Measurements from ENCODE around the gene VAT1L.

DNA sequence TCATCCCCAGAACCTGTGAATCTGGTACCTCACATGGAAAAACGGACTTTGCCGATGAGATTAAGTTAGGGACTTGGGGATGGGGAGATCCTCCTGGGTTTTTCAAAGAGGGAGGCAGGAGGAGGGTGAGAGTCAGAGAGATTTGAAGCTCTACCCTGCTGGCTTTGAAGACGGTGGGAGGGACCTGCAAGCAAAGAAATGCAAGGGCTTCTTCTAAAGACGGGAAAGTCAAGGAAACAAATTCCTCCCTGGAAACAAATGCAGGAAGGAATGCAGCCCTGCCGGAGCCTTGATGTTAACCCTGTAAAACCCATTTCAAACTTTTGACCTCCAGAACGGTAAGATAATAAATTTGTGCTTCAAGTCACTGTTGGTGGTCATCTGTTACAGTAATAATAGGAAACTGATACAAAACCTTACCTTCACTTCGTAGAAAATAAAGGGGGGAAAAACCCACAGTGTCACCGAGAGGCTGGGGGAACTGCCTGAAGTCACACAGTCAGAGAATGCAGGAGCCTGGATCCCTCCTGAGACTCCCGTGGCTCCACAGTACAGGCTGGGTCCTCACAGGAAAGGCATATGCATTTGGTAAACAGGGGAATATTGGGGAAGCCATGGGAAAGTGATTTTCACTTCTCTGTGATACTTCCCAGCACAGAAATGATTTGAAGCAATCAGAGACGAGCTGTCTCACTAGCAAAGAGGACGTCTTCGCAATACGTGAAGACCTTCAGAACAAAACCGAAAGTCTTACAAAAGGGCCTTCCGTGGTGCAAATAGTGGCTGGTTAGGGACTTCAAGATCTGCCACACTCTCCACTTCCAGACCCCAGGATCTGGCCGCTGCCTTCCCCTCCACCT is 175.1 kb downstream of the VAT1L start:
- TF ChIP-seq, protein P1, sequence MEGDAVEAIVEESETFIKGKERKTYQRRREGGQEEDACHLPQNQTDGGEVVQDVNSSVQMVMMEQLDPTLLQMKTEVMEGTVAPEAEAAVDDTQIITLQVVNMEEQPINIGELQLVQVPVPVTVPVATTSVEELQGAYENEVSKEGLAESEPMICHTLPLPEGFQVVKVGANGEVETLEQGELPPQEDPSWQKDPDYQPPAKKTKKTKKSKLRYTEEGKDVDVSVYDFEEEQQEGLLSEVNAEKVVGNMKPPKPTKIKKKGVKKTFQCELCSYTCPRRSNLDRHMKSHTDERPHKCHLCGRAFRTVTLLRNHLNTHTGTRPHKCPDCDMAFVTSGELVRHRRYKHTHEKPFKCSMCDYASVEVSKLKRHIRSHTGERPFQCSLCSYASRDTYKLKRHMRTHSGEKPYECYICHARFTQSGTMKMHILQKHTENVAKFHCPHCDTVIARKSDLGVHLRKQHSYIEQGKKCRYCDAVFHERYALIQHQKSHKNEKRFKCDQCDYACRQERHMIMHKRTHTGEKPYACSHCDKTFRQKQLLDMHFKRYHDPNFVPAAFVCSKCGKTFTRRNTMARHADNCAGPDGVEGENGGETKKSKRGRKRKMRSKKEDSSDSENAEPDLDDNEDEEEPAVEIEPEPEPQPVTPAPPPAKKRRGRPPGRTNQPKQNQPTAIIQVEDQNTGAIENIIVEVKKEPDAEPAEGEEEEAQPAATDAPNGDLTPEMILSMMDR (IDR thresholded peaks at IDR 0.05): no peak
- TF ChIP-seq POLR2A (IDR thresholded peaks at IDR 0.05): no peak

Measured in ovary (tissue), 3 donors.